Measurements from ENCODE around the gene SMIM41.

The SMIM41 gene

DNA sequence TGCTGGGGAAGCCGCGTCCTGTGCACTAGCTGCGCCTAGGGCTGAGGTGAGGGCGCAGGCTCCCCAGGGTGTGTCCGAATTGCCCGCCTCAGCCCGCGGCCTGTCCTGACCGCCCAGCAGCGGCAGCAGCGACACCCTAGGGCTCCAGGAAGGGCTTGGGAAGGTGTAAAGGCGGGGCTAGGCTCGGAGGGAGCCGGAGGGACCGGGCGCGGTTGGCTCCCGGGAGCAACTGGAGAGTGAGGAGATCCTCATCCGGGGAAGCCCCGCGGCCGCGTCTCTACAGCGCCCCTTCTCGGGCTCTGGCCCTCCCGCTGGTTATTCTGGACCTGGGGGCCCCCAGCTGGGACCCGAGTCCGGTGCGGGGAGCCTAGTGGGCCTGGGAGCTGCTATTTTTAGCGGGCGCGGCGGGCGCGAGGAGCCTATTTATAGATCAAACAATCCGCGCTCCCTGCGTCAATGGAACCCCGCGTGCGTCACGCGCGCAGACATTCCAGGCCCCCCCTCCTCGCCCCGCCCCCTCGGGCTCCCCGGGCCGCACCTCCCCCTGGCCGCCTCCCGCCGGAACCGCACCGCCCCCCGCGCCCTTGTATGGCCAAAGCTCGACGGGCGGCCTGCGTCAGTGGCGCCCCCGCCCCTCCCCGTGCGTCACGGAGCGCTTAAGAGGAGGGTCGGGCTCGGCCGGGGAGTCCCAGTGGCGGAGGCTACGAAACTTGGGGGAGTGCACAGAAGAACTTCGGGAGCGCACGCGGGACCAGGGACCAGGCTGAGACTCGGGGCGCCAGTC, 28.6 kb upstream of the SMIM41 start, which contains the start of gene NR4A1:
NR4A1 (plus strand) TSS at position 685 of the 784 bp plus-strand sequence. CDS start 2,887 bp downstream, outside the sequence.
- no peak for DNase-seq

DNA sequence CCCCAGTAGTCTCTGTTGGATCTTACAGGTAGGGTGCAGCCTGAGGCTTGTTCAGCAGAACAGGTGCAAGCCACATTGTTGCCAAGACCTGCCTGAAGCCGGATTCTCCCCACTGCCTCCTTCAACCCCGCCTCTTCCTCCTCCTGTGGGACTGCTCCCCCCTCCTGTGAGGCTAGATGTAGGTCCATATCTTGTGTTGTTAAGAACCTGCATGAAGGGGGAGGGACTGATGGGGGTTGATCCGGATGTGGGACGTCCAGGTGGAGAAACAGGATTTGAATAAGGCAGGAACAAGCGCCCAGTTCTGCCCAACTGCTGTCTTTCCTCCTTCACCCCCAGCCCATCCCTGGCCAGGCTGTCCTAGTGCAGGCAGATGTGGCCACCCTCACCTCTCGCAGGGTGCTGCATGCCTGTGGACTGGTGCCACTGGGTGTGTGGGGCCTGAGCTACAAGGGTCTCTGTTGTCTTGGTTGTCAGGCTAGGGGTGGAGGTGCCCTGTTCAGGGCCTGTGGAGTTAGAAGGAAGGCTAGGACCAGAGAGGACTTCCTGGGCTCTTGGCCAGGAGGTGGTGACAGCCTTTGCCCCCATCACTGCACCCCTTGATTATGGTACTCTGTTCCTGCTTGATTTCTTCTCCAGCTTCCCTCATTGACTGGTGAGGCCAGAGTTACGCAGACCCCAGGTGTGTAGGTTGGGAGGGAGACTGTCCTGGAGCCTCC, 26.9 kb upstream of the SMIM41 start:
- DNase-seq: no peak

DNA sequence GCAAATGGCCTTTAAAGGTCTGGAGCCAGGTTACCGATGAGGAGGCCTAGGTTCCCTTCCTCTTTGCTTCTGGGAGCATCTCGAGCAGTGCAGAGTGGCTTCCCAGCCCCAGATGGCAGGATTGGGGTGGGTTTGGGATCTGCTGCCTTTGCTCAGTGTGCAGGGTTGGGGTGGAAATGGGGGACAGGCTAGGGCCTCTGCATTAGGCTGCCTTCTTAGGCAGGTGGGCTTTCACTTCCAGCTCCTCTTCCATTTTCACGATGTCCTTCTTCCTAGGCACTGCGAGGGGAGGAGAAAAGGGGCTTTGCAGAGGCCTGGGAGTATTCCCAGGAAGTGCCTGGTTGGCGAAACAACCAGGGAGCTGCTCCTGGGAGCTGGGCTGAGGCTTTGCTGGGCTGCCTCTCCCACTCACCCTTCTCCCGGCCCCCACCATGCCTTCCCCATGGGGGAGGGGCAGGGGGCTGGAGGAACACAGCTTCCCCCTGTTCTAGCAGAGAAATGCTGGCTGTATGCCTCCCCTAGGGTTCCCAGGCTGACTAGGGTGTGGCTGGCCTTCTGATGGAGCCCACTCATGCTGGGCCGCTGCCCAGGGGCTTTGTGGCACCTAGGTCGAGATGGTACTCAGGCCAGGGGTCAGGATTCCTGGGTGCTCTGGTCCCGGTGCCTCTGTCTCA, 25.8 kb upstream of the SMIM41 start:
- DNase-seq: no peak

DNA sequence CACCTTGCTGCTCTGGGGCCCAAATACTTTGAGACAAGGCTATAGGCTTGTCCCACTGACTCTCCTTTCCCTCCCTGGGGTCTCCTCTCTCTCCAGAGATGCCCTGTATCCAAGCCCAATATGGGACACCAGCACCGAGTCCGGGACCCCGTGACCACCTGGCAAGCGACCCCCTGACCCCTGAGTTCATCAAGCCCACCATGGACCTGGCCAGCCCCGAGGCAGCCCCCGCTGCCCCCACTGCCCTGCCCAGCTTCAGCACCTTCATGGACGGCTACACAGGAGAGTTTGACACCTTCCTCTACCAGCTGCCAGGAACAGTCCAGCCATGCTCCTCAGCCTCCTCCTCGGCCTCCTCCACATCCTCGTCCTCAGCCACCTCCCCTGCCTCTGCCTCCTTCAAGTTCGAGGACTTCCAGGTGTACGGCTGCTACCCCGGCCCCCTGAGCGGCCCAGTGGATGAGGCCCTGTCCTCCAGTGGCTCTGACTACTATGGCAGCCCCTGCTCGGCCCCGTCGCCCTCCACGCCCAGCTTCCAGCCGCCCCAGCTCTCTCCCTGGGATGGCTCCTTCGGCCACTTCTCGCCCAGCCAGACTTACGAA, 25.2 kb upstream of the SMIM41 start:
- no peak for DNase-seq

DNA sequence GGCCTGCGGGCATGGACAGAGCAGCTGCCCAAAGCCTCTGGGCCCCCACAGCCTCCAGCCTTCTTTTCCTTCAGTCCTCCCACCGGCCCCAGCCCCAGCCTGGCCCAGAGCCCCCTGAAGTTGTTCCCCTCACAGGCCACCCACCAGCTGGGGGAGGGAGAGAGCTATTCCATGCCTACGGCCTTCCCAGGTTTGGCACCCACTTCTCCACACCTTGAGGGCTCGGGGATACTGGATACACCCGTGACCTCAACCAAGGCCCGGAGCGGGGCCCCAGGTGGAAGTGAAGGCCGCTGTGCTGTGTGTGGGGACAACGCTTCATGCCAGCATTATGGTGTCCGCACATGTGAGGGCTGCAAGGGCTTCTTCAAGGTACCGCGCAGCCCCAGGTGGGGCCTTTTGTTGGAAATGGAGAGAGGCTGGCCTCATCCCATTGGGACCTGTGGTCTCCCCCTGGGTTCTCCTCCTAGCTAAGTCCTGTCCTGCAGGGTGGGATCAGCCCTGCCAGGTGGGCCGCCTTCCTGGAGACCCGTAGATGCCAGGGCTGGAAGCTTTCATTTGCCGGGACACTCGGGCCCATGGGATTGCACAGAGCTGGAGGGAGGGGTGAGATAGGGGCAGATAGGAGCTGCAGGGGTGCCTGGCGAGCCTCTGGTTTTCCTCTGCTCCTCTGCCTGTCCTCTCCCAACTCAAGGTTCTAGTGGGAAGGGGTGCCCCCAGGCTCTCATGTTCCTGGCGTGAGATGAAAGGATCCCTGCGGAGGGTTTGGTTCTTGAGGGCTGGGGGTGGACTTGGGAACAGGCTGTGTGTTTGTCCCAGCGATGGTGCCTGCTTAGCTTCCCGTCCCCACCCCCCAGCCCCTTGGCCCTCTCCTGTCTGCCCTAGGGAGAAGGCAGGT, 24.4 kb upstream of the SMIM41 start:
- DNase-seq: no peak

DNA sequence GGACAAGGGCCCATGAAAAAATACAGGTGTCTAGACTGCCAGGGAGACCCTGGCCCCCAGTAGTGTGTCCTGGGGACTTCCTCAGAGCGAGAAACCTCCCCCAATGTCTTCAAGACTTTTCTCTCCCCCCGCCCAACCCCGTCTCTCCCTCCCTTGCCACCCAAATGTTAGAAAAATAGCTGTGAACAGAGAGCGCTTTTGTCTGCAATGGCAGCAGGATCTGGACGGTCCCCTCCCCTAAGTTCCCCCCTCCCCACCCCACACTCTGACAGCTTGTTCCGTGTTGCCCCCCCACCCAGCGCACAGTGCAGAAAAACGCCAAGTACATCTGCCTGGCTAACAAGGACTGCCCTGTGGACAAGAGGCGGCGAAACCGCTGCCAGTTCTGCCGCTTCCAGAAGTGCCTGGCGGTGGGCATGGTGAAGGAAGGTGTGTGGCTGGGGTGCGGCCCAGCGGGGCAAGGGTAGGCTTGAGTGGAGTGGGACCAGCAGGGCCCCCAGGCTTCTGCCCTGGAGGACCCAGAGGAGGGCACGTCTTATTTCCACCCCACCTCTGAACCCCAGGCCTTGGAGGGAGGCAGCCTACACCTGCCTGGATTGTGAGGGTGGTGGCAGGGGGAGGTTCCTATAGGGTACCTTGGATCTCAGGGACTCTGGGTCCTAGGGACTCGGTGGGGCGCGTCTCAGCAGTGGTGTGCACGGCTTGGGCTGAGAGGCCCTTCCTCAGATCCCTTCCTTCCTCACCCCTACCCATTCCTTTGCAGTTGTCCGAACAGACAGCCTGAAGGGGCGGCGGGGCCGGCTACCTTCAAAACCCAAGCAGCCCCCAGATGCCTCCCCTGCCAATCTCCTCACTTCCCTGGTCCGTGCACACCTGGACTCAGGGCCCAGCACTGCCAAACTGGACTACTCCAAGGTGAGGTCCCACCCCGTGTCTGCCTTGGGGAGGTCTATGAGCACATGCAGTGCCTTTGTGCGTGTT, 23.5 kb upstream of the SMIM41 start:
- no peak for DNase-seq

DNA sequence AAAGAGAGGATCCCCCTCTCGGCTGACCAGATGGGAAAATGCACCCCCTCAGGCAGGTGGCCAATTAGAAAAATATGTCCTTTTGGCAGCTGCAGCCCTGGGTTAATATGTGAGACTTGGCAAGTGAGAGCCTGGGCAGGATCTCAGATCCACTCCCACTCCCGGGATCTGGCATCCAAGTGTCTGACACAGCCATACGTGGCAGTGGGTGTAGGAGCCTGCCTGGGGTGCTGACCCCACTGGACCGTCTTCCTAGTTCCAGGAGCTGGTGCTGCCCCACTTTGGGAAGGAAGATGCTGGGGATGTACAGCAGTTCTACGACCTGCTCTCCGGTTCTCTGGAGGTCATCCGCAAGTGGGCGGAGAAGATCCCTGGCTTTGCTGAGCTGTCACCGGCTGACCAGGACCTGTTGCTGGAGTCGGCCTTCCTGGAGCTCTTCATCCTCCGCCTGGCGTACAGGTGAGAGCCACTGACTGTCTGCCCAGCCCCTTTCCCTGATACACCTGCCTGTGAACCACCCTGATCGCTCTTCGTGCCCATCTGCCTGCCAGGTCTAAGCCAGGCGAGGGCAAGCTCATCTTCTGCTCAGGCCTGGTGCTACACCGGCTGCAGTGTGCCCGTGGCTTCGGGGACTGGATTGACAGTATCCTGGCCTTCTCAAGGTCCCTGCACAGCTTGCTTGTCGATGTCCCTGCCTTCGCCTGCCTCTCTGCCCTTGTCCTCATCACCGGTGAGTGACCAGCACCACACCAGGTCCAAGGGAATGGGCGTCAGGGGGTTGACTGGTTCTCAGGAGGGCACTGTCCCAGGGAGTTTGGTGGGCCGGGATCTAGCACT, 22.5 kb upstream of the SMIM41 start:
- DNase-seq: no peak

DNA sequence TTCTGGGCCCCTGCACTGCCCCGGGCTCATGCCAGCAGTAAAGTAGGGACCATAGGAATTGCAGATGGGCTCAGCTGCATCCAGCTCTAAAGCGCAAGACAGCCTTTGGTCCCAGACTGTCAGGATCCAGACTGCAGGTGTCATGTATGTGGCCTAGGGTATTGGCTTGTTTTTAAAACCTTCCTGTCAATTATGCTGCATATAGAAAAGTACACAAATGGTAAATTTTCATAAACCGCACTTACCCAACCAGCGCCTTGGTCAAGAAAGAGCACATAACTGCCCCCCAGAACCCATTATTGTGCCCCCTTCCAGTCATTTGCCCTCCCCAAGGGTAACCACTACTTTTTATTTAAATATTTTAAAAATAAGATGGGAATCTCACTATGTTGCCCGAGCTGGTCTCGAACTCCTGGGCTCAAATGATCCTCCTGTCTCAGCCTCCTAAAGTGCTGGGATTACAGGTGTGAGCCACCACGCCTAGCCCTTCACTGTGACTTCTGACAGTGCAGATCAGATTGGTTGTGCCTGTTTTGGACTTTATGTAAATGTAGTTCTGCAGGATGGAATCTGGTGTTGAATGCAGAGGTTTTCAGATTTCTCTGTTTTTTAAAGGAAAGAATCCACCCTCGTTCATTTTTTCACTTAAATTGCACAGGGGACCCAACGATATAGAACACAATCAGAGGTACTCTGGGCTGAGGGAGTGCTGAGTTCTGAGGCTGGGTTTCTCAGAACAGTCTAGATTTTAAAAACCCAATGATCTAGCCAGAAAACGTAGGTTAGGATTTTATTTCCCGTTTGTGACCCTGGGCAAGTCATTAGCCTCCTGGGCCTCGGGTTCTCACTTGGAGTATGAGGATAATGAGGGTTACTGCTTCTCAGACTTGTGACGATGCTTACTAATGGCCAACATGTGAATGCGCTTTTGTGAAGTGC, 21.6 kb upstream of the SMIM41 start:
- no peak for DNase-seq

DNA sequence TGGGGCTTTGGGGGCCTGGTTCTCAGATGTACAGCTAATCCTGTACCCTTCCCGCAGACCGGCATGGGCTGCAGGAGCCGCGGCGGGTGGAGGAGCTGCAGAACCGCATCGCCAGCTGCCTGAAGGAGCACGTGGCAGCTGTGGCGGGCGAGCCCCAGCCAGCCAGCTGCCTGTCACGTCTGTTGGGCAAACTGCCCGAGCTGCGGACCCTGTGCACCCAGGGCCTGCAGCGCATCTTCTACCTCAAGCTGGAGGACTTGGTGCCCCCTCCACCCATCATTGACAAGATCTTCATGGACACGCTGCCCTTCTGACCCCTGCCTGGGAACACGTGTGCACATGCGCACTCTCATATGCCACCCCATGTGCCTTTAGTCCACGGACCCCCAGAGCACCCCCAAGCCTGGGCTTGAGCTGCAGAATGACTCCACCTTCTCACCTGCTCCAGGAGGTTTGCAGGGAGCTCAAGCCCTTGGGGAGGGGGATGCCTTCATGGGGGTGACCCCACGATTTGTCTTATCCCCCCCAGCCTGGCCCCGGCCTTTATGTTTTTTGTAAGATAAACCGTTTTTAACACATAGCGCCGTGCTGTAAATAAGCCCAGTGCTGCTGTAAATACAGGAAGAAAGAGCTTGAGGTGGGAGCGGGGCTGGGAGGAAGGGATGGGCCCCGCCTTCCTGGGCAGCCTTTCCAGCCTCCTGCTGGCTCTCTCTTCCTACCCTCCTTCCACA, 20.7 kb upstream of the SMIM41 start:
- no peak for DNase-seq

DNA sequence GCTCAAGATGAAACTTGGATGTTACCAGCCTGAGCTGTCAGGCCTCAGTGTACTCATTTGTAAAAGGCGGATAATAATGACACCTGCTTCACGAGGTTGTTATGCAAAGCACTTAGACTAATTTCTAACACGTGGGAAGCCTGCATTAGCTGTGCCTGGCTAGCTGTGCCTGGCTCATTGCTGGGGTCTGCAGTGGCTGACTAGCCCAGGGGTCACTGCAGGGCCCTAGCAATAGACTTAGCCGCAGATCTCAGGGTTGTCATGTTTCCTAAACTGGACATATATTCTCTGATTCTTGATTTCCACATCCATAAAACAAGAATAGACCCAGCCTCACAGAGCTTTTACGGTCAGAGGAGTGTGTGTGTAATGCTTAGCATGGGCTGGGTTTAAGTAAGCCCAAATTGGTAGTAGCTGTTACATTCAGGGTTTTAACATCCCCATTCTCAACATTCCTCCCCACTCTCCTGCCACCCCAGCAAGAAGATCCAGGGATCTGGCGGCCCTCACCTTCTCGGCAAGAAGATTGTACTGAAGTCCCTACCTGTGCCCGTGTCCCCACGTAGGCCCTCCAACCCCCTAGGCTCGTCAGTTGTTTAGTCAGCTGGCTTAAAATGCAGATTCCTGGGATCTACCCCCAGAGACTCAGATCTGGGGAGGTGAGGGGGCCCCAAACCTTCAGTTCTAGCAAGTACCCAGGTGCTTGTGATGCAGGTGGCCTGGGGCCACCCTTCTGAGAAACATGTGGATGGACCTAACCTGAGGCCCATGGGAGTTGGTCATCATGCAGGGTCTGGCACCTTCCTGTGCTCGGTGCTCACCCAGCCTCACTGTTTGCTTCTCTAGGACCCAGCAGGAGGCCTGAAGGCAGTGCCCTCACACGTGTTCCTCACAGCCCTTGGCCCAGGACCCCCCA, 19.7 kb upstream of the SMIM41 start:
- no peak for DNase-seq

DNA sequence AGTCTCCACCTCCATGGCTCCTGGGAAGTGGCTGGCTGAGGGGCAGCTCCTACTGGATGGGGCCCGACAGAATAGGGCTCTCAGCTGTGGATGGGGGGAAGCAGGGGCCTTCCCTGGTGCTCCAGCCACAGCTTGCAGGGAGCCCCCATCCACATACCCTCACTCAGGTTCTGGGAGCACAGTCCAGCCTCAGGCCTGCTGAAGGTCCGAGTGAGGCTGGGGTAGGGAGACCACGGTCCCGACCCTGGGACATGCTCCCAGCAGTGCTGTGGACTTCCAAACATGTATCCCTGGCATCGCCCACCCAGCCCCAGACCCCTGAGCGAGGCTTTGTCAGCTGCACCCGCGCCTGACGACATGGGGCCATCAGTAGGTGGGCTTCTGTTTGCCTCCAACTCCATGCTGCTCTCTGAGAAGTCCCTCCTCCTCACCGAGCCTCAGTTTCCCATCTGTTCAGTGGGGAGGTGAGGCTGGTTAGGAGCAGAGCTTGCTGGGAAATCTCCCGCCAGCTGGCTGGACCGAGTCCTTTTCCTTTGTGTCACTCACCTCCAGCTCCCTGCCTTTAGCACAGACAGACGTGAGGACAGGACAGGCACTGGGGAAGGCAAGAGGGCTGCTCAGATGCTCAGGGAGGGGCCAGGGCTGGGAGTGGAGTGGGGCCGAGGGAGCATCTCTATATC, 18.9 kb upstream of the SMIM41 start:
- DNase-seq: no peak

DNA sequence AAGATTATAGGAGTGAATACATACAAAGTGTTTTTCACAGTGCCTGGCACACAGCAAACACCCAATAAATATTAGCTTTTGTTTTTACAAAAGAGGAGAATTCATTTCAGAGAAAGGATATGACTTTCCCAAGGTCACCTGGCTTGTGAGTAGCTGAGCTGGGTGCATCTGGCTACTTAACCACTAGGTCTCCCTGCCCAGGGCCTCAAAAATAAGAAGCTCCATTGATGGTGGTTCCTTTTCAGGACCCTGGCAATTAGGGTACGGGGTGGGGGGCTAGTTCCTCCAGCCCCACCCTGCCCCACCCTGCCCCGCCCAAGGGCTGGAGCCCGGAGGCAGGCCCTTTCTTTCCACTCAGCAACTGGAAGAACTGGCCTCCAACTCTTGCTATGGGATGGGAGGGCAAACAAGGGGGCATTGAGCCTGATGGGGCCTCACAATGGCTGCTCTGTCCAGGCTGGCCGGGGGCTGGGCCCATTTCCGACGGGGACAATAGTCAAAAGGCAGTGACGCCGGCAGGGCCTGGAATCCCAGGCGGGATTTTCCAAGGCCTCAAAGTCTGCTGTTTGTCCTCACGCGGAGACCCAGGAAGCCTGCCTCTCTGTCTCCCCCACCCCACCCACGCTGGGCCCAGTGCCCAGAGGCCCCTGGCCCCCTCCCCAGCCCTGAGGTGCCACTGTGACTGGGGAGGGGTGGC, 17.9 kb upstream of the SMIM41 start:
- no peak for DNase-seq

DNA sequence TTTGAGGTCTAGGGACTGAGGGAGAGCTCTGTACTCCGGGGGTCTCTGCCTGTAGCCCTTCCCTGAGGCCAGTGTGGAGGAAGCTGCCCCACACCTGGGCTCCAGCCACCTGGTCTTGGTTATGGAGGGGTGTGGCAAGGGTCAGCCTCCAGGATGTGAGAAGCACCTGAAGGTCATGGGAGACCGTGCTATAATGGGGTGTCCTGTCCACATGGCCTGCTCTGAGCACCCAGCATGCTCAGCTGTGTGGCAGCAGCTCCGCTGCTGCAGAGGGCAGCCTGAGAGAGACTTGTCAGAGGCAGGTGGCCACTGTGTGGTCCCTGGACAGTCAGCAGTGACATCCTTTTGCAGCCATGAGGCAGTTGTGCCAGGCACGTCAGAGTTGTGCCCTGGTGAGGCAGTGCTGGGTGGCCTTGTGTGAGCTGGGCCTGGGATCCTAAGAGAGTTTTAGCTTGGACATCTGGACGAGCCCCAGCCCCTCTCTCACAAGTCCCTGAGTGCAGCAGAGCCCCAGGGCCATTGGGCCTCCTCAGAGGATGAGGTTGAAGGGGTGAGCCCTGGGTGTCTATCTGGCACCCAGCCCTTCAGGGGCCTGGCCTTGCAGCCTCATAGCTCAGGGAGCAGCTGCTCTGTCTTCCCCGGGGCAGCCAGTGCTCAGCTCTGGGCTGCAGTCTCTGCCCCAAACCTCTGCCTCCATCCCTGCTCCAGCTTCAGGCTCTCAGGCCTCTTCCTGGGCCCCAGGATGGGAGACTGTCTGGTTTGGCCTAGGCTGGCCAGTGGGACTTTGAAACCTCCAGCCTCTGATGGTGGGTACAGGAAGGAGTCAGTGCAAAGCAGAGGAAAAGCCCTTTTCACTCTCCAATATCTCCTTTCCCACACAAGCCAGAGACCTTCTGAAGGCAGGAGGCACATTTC, 17.1 kb upstream of the SMIM41 start:
- DNase-seq: no peak

DNA sequence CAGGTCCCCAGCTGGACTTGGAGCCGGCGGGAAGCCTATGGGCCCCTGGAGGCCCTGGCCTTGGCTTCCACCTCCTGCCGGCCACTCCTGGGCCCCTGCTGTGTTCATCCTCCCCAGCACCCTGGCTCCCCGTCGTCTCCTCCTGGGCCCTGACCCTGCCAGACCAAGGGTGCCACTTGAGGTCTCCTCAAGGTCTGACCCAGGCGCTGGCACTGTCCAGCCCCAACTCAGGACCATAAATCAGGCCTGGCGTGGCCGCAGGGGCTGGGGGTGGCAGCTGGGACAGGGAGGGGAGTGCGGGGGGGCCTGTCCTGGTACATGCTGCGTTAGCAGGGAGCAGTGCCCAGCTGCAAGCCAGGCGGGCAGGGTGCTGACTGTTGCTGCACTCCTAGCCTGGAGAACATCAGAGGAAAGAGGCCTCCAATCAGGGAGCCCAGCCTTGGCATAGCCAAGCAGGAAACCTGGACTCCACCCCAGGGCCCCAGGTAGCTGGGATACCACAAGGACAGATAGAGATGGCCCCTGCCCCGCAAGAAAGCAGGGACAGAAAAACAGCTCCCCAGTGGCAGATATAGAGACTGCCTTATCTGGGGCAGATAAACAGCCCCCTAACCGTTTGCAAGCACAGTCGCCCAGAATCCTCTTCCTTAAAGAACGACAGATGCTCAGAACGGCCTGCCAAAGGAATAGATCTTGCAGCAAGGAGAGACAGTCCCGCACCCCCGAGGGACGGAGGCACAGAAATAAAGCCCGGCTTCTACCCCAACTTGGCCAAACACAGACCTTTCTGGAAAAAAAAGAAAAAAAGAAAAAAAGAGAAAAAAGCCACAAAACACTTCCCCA, 16.2 kb upstream of the SMIM41 start:
- DNase-seq: no peak

Measured in SIG-M5 (cell line).